IMR-90 (cell line): ENCODE measurements around the gene POLR2L. TPM values are rescaled to one million over a fixed set of nuclear protein-coding genes. Genes with fewer than 3 reads are reported as not detected.

Source experiments
- ATAC-seq: fragments of 200-7000 bp; cut with Tn5 transposase; 2 replicates; pipeline ENCODE4 v1.9.1; 2020; ENCODE audit warnings: low read depth, mild to moderate bottlenecking, moderate library complexity
- BruUV-seq: library from RNA; stranded (reverse); fragments of 400-500 nt; replicated peaks from 2 replicates; lab custom pipeline; 2021; lab: Mats Ljungman, UMichigan
- CTCF ChIA-PET: fragments of 300-600 bp; formaldehyde crosslinking; extraction: SDS; loops from one replicate; lab custom pipeline; 2021; ENCODE audit warnings: antibody characterized with exemption; lab: Yijun Ruan, JAX
- POLR2A ChIA-PET: fragments of 300-600 bp; sonication (Branson Sonifier 250); formaldehyde crosslinking; loops from one replicate; lab custom pipeline; 2022; ENCODE audit warnings: antibody characterized with exemption; ENCODE audit not compliant: unreplicated experiment; lab: Charles Lee
- DNase-seq: peaks from one replicate; pipeline ENCODE4 v3.0.0; 2013
- H2AFZ ChIP-seq: replicated peaks from 2 replicates; pipeline ENCODE3; 2013; ENCODE audit warnings: low read length, mild to moderate bottlenecking; ENCODE audit not compliant: poor library complexity
- H2AK5ac ChIP-seq: 2 replicates; pipeline ENCODE4 v1.6.1; 2013; ENCODE audit warnings: low read depth, low read length, inconsistent platforms
- H2AK9ac ChIP-seq: replicated peaks from 2 replicates; pipeline ENCODE3; 2013; ENCODE audit warnings: mild to moderate bottlenecking, low read depth, low read length, moderate library complexity; ENCODE audit not compliant: poor library complexity
- H2BK120ac ChIP-seq: 2 replicates; pipeline ENCODE4 v1.6.1; 2013; ENCODE audit warnings: low read depth, low read length, inconsistent platforms
- H2BK15ac ChIP-seq: 3 replicates; pipeline ENCODE4 v1.6.1; 2013; ENCODE audit warnings: low read depth, low read length, inconsistent platforms
- H2BK20ac ChIP-seq: 2 replicates; pipeline ENCODE4 v1.6.1; 2013; ENCODE audit warnings: low read depth, mild to moderate bottlenecking, inconsistent platforms, low read length, moderate library complexity
- H2BK5ac ChIP-seq: 2 replicates; pipeline ENCODE4 v1.6.1; 2013; ENCODE audit warnings: mild to moderate bottlenecking, low read depth, low read length, inconsistent platforms; ENCODE audit not compliant: poor library complexity, severe bottlenecking
- H3K14ac ChIP-seq: replicated peaks from 2 replicates; pipeline ENCODE4 v1.6.1; 2013; ENCODE audit warnings: low read depth, low read length, inconsistent platforms
- H3K18ac ChIP-seq: 2 replicates; pipeline ENCODE4 v1.6.1; 2013; ENCODE audit warnings: low read depth, low read length, control low read depth
- H3K23ac ChIP-seq: 2 replicates; pipeline ENCODE4 v1.6.1; 2013; ENCODE audit warnings: low read depth, low read length, inconsistent platforms
- H3K27ac ChIP-seq: 2 replicates; pipeline ENCODE4 v1.5.1; 2013; ENCODE audit warnings: mild to moderate bottlenecking, control low read depth, low read length; ENCODE audit not compliant: insufficient read depth
- H3K27me3 ChIP-seq: 2 replicates; pipeline ENCODE4 v1.6.1; 2013; ENCODE audit warnings: low read length; ENCODE audit not compliant: control insufficient read depth, insufficient read depth
- H3K36me3 ChIP-seq: 2 replicates; pipeline ENCODE4 v1.6.1; 2013; ENCODE audit warnings: low read length, mixed read lengths; ENCODE audit not compliant: control insufficient read depth, insufficient read depth
- H3K4ac ChIP-seq: 2 replicates; pipeline ENCODE4 v1.6.1; 2013; ENCODE audit warnings: low read depth, low read length, inconsistent platforms
- H3K4me1 ChIP-seq: 2 replicates; pipeline ENCODE4 v1.6.1; 2013; ENCODE audit warnings: low read length, mixed read lengths; ENCODE audit not compliant: control insufficient read depth, insufficient read depth
- H3K4me2 ChIP-seq: 2 replicates; pipeline ENCODE4 v1.6.1; 2013; ENCODE audit warnings: low read depth, mild to moderate bottlenecking, control low read depth, low read length, moderate library complexity
- H3K4me3 ChIP-seq: 2 replicates; pipeline ENCODE4 v1.5.1; 2013; ENCODE audit warnings: low read depth, mild to moderate bottlenecking, control low read depth, low read length, moderate library complexity; ENCODE audit not compliant: insufficient read depth
- H3K56ac ChIP-seq: 2 replicates; pipeline ENCODE4 v1.6.1; 2013; ENCODE audit warnings: low read length, inconsistent platforms; ENCODE audit not compliant: insufficient read depth; ENCODE audit errors: extremely low read depth
- H3K79me1 ChIP-seq, 2 experiments: 2 replicates each; pipeline ENCODE4 v1.6.1; 2013; ENCODE audit warnings: low read length in 2 of 2, inconsistent platforms in 1 of 2, low read depth in 1 of 2
- H3K9ac ChIP-seq: 2 replicates; pipeline ENCODE4 v1.6.1; 2013; ENCODE audit warnings: low read depth, low read length, control low read depth
- H3K9me1 ChIP-seq: 2 replicates; pipeline ENCODE4 v1.6.1; 2013; ENCODE audit warnings: low read length, inconsistent platforms; ENCODE audit not compliant: insufficient read depth
- H3K9me3 ChIP-seq: 2 replicates; pipeline ENCODE4 v1.6.1; 2013; ENCODE audit warnings: low read length; ENCODE audit not compliant: control insufficient read depth, insufficient read depth
- H4K20me1 ChIP-seq: 2 replicates; pipeline ENCODE4 v1.6.1; 2013; ENCODE audit warnings: low read length, inconsistent platforms; ENCODE audit not compliant: insufficient read depth
- H4K5ac ChIP-seq: 2 replicates; pipeline ENCODE4 v1.6.1; 2013; ENCODE audit warnings: mild to moderate bottlenecking, low read depth, low read length, control low read depth
- H4K8ac ChIP-seq, 2 experiments: 2 replicates each; pipeline ENCODE4 v1.6.1; 2013; ENCODE audit warnings: low read depth in 2 of 2, low read length in 2 of 2, control low read depth in 1 of 2, inconsistent platforms in 1 of 2
- H4K91ac ChIP-seq: 2 replicates; pipeline ENCODE4 v1.6.1; 2013; ENCODE audit warnings: low read depth, low read length, inconsistent platforms; ENCODE audit not compliant: insufficient read depth
- MAFK ChIP-seq: IDR thresholded peaks from 2 replicates; pipeline ENCODE4 v1.6.1; 2012; ENCODE audit warnings: low read depth, low read length, improper control_type of control experiment
- WGBS, 2 experiments: methylation state at CpG; one replicate each; pipeline versions ENCODE4 v1.1.5 to v1.1.7; 2013; ENCODE audit warnings: missing lambda C conversion rate in 2 of 2; ENCODE audit not compliant: insufficient read length in 1 of 2; ENCODE audit errors: extremely low coverage in 2 of 2; 5-methylcytosine and 5-hydroxymethylcytosine counted together
- dilution Hi-C: fragments of 300-500 bp; cut with HindIII; formaldehyde crosslinking; loops from one replicate; pipeline ENCODE4 v1.14.3; 2018; ENCODE audit warnings: low sequenced_read_pairs; ENCODE audit not compliant: unreplicated experiment
- in situ Hi-C: fragments of 300-500 bp; cut with MboI; formaldehyde crosslinking; loops from 3 replicates; pipeline ENCODE4 v1.14.3; 2019; ENCODE audit warnings: low sequenced_read_pairs, inconsistent platforms, mixed read lengths
- intact Hi-C: fragments of 100-400 bp; cut with micrococcal nuclease; formaldehyde crosslinking; loops from 2 replicates; pipeline ENCODE4 v1.10.0; 2022
- polyA plus RNA-seq, 3 experiments: library from polyadenylated mRNA; depleted of rRNA; stranded (reverse); fragments of >200 nt; gene quantifications; 2 replicates each; pipeline ENCODE4 v1.2.3, GENCODE V29; 2012; ENCODE audit warnings: low replicate concordance in 1 of 3
- total RNA-seq: library from RNA; depleted of rRNA; stranded (reverse); fragments of >200 nt; gene quantifications from 2 replicates; pipeline ENCODE4 v1.2.3, GENCODE V29; 2012
- TF ChIP-seq, protein P1 (sequence below): fragments of 150-350 bp; IDR thresholded peaks from 2 replicates; pipeline ENCODE4 v1.6.1; 2016; ENCODE audit warnings: low read depth, mild to moderate bottlenecking, low read length, moderate library complexity, borderline replicate concordance

Gene POLR2L
- total and polyA plus RNA-seq, 2 of the 4 experiments (the other 2 are of a cell fraction) = 44.4 to 416 TPM

DNA sequence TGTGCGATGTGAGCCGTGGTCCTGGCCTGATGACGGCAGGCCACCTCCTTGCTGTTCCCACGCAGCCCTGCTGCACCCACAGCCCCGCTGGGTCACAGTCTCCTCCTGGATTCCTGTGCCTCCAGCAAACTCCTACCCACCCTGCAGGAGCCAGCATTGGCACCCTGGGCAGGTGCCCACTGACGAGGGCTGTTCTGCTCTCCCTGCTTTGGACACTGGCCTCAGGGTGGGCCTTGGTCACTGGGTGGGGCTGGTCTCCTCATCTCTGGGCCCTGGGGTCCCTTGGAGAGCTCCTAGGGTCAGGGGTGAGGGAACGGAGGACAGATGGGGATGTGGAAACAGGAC lies 13.0 kb upstream of the POLR2L start:
- H3K9ac ChIP-seq = no peak overlapping the region
- 89% methylated on average over 5 of the region's 7 CpGs; no CpG with 5 or more reads in 1 of the 2 experiments for WGBS, 2 experiments
- H2AK5ac ChIP-seq = no peak overlapping the region
- in situ Hi-C loops = no loop called here
- H2BK5ac ChIP-seq = no peak overlapping the region
- ATAC-seq (no peak), DNase-seq (no peak)
- H3K4me2 ChIP-seq = no peak overlapping the region
- H4K91ac ChIP-seq = no peak overlapping the region
- no peak overlapping the region for H3K4ac ChIP-seq
- no peaks in the 10 kb centered on the region for H3K9me3 ChIP-seq
- H2BK15ac ChIP-seq = no peak overlapping the region
- ChIA-PET CTCF (no interaction called here), POLR2A (no interaction called here)
- no peak overlapping the region for H3K27ac ChIP-seq
- H2BK120ac ChIP-seq = no peak overlapping the region
- H3K14ac ChIP-seq = no peak overlapping the region
- peaks cover 18 to 87% of the 10 kb centered on the region in 2 experiments for H3K79me1 ChIP-seq
- H4K8ac ChIP-seq = no peak overlapping the region
- intact Hi-C loops = no loop called here
- no peak overlapping the region for H2AK9ac ChIP-seq
- no peak overlapping the region for H4K5ac ChIP-seq
- TF ChIP-seq MAFK = no peak
- TF ChIP-seq, protein P1, sequence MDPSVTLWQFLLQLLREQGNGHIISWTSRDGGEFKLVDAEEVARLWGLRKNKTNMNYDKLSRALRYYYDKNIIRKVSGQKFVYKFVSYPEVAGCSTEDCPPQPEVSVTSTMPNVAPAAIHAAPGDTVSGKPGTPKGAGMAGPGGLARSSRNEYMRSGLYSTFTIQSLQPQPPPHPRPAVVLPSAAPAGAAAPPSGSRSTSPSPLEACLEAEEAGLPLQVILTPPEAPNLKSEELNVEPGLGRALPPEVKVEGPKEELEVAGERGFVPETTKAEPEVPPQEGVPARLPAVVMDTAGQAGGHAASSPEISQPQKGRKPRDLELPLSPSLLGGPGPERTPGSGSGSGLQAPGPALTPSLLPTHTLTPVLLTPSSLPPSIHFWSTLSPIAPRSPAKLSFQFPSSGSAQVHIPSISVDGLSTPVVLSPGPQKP = no peak
- no TSS peak for BruUV-seq
- H3K36me3 ChIP-seq = peaks cover 20% of the 10 kb centered on the region
- peaks cover 80% of the 10 kb centered on the region for H4K20me1 ChIP-seq
- no peak overlapping the region for H3K4me3 ChIP-seq
- no peaks in the 10 kb centered on the region for H3K9me1 ChIP-seq
- no peak overlapping the region for H3K56ac ChIP-seq
- H3K27me3 ChIP-seq = no peaks in the 10 kb centered on the region
- dilution Hi-C loops = no loop called here
- no peak overlapping the region for H2BK20ac ChIP-seq
- peaks cover 20% of the 10 kb centered on the region for H3K4me1 ChIP-seq
- no peak overlapping the region for H3K18ac ChIP-seq
- H3K23ac ChIP-seq = no peak overlapping the region
- no peak overlapping the region for H2AFZ ChIP-seq
